Measurements from ENCODE around the gene ANO2.

The ANO2 gene

DNA sequence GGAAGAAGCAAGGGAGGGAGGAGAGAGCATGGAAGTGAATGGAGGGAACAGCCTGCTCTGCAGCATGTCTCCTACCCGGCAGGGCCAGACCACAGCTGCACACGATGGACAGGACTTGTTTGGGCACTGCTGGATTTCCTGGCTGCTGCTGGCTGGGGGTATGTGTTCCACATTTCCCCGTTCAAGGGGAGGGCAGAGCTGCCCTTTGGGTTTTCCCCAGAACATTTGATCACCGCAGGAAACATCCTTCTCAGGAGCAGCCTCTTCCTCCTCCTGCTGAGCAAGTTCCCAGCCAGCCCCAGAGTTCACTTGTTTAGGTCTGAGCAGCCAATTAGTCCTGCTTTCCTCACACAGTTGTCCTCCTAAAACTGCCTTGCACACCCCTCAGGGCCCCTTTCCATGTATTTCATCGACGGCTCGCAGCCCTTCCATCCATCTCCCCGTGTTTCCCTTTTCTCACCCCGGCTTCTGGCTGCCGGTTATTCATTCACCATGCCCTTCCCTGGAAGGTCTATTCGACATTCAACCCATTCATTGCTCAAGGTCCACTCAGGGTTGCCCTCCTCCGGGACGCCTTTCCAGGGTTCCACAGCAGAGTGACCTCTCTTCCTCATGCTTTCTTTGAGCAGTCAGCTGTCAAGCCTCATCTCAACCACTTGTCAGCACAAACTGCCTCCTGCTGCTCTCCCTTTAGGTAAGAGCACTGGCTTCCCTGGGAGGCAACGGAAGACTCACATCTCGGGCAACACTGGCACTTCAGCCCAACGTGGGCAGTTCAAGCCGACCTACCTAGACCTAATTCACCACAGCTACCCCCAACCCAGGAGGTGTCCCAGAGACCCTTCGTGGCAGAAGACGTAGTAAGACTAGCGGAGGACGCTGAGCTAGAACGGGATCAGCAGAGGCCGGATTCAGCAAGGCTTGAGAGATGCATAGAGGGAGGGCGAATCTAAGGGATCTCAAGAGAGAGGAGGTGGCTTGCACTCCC, 20.1 kb upstream of the ANO2 start:
- no peak for DNase-seq

DNA sequence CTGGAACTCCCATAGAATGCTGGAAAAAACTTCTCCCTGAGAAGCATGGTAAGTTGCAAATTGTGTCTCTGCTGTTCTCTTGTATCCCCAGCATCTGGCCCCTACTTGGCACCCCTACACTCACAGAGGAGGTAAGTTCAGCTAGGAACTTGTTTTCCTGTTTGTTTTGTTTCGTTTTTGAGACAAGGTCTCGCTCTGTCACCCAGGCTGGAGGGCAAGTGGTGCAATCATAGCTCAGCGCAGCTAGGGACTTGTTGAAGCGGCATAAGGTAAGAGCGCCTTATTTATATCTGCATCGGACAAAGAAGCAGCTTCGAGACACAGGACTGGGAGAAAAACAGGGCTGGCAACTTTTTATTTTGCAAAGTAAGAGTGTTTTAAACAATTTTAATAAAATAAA, 18.5 kb upstream of the ANO2 start:
- no peak for DNase-seq

DNA sequence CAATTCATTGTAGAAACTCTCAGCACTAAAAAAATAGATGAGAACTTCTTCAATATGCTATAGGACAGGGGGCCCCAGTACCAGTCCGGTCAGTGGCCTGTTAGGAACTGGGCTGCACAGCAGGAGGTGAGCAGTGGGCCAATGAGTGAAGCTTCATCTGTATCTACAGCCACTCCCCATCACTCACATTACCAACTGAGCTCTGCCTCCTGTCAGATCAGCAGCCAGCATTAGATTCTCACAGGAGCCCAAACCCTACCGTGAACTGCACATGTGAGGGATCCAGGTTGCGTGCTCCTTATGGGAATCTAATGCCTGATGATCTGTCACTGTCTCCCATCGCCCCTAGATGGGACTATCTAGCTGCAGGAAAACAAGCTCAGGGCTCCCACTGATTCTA, 15.7 kb upstream of the ANO2 start:
- no peak for DNase-seq

DNA sequence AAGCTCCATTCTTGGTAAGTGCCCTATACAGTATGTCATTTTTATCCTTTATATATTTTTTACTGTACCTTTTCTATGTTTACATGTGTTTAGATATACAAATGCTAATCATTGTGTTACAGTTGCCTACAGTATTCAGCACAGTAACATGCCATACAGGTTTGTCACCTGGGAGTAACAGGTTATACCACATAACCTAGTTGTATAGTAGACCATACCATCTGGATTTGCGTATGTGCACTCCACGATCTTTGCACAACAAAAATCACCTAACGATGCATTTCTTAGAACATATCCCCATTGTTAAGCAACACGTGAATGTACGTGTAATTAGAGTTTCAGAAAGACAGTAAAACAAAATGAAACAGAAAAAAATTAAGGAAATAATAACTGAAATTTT, 11.9 kb upstream of the ANO2 start:
- DNase-seq, result no peak

DNA sequence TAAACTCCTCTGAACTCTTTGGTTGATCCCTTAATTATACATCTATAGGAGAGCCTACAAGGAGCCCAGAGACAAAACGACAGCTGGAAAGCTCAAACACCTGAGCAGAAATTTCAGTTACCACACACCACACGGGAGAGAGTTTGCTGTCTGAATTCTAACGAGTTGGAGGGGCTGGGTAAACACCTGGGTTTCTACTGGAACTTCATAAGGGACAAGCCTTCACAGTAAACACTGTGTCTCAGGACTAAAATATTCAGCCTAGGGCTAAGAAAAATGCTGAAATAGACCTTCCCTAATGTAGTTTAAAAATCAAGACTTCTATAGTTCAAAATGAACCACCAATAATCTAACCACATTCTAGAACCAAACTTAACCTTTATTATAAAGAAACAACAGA, 9.6 kb upstream of the ANO2 start:
- no peak for DNase-seq

DNA sequence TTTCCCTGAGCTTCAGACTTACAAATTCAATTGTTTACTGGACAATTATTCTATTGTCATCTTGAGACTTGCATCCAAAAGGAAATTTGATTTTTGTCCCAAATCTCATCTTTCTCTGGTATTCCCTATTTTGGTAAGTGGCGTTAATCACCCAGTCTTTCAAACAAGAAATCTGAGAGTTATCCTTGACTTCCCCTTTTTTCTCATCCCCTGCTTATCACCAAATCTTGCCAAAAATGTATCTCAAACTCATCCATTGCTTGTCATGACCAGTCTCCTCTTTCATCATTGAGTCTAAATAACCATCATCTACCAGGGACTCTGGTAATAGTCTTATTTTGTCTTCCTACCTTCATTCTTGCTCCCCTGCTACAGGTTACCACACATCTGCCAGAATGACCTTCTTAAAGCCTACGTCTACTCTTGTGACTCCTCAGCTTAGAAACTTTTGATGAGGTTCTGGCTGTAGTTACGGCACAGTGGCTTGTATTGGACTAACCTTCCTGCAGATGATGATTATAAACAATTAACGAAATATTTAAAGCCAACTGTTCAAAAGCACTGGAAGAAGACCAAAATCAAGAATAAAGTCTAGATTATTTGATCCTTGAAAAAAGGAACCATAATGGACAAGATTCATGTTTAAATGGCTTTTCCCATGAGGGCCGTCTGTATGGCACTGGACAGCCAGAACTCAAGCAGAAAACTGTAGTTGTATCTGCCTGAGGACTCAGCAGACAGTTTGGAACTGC, 9.0 kb upstream of the ANO2 start:
- no peak for DNase-seq

DNA sequence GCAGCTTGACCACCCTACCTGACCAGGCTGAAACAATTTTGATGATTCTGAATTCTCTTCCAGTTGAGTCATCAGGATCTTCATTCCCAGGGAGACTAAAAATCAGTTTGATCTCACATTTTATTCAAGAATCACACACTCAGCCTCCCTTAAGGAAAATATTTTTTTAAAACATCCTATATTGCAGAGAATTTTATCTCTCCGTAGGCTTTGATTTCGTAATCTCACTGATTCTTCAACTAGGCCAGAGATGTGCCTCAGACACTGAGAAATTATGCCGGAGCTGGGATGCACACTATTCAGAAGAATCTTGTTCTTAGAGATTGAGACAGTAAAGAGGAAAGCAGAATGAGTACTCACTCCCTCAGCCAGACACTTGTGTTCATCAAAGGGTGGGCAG, 7.0 kb upstream of the ANO2 start:
- DNase-seq, result no peak

DNA sequence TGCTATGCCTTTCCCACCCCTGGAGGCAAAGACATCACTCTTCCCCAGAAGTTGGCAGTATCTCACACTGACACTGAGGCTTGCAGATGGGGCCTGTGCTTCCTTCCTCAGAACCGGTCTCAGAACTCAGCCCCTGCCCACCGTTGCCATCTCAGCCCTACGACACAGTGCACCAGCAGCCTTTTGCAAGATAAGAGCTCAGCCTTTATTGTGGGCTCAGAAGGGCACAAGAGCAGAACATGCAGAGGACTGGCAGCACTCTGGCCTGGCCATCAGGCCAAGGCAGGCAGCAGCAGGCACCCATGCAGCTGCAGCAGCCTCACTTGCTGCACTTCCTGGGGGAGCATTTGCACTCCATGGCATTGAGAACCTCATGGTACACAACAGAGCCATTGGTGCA, 3.6 kb upstream of the ANO2 start:
- DNase-seq, result no peak

DNA sequence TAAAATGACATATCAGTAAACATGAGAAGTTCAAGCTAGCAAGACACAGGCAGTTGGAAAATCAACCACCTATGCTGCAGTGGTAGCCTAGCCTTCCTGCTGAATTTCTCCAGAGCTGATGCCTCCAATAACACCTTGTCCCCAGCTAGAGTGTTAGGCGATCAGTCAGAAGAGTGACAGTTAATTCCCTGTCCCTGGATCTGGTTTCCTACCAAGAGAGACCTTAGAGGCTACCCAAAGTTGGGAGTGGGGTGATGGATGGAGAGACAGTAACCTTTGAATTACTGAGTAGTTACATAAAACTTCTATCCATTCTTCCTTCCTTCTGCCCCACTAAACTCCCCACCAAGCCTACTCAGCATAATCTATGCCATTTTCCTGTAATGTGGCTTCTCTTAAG, 1.9 kb upstream of the ANO2 start:
- no peak for DNase-seq

DNA sequence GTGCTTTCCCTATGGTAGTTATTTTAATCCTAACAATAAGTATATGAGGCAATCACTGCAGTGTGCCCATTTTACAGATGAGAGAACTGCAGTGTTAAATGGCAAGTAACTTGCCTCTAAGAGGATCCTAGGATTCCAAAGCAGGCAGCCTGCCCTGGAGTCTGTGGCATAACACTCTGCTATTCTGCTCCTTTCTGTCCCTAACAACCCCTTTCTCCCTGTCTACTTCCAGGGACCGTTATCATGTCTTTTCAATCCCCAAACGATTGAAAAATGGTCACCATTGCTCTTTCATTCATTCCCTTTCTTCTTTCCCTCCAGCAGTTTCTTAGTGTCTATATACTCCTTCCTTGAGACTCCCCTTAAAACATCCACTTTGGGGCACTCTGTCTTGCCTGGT, 1.3 kb upstream of the ANO2 start:
- no peak for DNase-seq

DNA sequence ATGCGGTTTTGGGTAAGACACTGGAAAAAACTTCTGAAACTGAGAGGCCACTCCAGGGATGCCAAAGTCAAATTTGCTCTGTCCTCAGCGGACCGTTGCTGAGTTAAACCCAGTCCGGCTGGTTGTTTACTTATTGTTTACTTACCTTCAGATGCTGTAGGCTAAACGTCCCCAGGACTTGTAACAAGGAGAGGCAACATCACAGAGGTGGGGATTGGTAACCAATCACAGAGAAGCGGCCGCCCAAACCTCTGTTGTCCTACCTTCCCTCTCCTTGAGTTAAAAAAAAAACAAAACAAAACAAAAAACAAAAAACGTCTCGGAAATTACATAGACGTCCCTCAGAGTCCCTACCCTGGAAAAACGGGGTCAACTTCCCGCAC, 380 bp downstream of the ANO2 start:
- DNase-seq, result no peak

DNA sequence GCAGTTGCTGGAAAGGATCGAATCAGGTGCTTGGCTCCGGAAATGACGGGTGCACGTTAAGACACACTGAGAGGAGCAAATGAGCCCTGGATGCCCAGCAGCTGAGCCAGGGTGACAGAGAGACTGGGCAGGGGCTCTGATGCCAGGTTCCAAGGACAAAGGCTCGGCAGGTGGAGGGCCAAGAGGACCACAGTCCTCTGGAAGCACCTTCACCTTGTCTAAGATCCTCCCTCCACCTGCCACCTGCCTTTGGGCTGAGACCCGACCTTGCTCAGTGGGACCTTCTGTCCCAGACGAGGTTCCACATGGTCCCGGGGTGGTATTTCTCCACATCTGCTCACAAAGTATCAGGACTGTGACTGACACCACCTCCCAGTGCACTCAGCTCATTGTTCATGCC, 1.0 kb downstream of the ANO2 start:
- DNase-seq, result no peak

DNA sequence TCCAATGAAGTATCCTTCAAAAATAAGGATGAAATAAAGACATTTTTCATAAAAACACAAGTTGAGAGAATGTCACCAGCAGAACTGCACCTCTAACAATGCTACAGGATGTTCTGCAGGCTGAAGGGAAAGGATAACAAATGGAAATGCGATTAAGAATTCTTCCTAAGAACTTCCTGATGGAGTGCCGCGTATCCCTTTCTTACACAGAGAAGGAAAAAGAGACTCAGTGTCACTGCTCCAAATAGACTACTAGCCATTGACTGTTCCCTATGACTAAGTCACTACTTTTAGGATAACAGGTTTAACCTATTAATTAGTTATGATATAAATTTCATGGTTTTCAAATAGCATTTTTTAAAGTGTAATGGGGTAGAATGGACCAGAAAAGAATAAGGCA, 3.2 kb downstream of the ANO2 start:
- no peak for DNase-seq

DNA sequence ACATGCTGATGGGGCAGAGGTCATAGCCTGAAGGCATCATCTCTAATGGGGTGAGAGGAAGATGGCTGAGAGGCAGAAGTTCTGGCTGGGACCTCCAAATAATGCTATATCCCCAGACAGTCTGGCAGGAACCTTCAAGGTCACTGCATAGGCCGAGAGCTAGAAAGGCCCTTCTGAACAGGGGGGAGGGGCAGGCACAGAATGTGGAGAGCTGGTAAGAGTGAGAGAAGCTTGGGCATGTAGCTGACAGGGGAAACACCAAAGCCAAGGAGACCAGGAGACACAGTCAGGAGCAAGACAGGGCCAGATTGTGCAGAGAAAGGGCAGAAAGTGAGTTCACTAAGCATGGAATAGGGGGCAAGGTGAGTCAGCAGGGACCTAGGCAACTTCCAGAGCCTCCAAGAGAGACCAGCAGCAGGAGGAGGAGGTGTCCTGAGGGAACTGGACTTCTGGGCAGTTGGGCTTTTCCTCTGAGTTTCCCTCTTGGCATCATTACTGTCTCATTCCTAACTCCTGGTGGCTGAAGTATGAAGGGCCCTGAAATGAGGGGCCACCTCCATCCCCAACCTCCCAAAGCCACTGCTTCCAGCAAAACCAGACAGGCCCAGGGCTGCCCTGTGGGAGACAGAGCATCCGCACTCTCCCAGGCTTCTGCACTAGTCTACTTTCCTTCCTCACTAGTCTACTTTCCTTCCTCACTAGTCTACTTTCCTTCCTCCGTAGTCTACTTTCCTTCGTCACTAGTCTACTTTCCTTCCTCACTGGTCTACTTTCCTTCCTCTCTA, 17.1 kb downstream of the ANO2 start:
- DNase-seq, result no peak

DNA sequence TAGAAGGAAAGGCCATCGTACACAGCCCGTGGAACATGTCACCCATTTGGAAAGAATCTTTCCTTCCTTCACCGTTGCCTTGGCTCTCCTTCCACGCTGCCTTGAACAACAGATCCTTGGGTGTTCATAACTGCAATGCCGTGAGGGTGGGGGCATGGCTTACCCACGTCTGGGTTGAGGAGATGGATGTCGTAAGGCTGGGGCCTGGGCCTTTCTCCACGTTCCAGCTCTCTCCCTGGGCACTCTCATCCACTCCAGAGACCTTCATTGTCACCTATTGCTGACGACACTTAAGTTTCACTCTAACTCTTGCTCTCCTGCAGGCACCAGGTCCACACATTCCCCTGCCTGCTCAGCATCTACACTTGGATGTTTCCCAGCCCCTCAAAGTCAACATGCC, 19.4 kb downstream of the ANO2 start:
- no peak for DNase-seq

DNA sequence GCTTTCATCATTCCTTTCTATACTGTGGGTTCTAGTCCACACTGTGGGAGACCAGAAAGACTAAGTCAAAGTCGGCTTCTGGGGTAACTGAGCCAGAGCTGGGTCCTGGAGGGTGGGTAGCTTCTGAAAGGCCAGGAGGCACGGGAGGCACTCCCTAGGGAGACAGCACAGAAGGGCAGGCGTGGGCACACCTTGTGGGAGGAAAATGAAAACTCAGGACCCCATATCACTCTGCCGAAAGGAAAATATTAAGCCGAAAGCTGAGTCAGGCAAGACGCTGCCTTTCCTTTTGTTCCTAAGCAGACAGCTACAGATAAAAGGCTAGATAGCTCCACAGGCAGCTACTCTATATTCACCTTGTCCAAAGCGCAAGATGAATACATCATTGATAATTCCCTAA, 20.7 kb downstream of the ANO2 start:
- DNase-seq, result no peak

DNA sequence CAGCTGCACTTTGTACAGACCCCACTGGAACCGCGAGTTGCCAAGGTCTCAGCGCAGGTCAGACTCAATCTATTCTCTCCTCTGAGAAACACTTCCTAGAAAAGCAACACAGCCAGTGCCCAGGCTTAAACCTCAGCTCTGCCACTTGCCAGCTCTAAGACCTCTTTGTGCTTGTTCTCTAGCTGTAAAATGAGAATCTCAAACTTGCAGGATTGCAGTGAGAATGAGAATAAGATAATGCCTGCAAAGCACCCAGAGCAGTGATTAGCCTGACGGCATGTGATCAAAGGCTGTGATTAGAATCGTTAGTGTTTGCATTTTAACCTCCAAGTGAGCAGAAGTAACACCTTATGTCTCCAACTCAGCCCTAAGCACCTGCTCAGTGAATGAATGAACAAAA, 21.3 kb downstream of the ANO2 start:
- no peak for DNase-seq

DNA sequence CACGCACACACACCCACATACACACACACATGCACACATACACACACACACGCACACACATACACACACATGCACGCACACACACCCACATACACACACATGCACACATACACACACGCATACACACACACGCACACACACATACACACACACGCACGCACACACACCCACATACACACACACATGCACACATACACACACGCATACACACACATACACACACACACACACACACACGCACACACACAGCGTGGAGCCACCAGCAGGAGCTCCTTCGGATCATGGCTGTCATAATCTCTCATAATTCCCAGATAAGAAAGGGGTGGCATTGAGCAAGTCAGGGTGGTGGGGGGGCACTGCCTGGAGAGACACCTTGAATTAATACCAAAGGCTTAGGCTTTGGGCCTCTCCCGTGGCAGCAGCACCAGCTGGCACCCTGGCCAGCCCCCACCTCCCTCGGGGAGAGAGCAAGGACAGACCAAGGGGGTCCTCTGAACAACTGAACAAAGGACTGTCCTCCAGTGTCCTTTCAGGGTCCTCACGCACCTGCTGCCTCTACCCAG, 21.9 kb downstream of the ANO2 start:
- DNase-seq, result no peak

DNA sequence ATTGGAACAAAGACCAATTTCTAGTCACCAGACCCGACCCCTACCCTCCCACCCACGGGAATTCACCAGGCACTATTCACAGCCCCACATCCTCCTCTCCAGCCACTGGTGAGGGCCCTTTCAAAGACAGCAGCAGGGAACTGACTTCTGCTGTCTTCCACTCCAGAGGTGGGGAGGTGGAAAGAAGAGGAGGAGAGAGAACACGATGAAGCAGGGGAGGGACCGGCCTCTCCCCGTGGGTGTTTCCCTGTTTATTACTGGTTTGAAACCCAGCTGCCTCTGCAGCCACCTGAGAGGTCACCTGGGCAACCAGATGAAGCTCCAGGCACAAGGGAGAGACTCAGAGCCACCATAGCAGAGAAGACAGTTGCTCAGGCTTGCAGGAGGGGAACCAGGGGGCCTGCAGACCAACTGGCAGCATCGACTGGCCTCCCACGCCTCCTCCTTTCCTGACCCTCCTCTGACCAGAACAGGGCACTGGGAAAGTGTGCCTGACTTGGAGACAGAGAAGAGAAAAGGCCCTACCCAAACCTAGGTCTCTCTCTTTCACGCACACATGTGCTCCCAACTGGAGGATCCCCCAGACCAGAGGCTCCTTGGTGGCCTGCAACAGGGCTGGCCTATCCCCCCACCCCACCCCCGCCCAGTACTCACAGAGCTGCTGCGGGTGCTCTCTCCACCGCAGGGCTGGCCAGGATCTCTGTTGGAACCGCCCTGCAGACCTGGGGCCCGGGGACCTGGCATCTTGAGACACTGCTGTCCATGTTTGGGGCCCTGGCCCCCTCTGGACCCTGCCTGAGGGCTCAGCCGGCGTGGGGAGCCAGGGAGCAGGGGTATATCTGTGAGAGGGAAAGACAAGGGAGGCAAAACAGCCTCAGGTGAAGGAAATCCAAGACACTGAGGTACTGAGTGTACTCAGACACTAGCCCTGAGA, 22.8 kb downstream of the ANO2 start:
- DNase-seq, result no peak

DNA sequence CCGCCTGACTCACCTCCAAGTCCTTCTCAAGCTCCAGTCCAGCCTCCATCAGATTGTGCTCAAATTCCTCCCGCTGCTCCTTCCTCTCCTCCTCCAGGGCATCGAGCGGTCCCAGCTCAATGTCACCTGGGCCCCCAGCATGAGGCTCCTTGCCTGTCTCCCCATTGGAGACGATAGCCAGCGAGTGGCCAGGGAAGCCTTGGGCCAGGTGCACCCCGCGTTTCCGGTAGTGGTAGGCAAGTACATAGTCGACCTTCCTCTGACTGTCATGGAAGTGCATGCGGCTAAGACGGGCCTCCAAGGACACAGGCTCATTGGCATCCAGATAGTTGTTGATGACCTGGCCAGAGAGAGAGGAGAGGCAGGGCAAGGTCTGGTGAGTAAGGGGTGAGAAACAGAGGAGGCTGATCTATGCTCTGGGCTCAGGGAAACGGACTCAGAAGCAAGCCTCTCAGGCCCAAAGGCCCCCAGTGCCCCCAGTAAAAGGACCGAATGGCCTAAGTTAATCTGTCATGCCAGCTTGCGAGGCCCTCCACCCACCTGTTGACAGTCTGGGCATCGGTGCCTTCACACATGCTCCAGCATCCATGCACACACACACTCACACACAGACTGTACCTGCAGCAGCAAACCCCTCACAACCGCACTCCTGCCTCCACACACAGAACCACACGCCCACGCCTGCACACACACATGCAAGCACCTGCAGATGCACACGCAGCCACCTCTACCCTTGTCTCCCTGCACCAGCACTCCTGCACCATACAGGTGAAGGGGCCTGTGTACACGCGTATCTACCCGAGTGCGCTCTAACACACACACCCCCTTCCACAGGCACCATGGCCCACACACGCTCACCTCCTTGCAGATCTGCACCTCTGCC, 23.8 kb downstream of the ANO2 start:
- DNase-seq, result no peak

DNA sequence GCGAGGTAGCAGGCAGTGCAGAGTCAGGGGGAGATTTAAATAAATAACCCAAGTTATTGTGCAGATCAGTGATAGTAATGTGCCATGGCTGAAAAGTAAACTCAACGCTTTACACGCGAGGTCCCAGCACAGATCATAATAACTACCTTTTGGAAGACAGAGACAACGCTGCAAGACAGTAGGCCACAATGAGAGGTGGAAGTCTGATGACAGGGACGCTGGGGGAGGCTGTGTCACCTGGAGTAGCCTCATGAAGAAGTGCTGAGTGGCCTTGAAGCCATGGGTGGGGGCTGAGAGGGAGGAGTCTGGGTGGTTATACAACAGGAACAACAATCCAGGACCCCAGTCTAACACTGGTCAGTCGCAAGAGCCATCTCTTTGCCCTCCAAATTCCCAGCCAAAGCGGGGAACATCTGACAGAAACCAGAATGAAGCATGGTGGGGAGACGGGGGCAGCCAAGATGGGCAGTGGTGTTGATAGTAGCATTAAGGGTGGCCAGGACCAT, 28.2 kb downstream of the ANO2 start:
- no peak for DNase-seq
